ENCODE results near the gene C5orf47.

C5orf47 gene

GRCh38 chr5:174044466-174045254 is 55.7 kb downstream of the C5orf47 start:
- DNase-seq: no peak

GRCh38 chr5:174045470-174046025 is 56.6 kb downstream of the C5orf47 start, which contains the start of gene NSG2:
NSG2 (plus strand) TSS chr5:174045706; CDS start chr5:174046756, 1,050 bp downstream.
- DNase-seq: peak; percentile 87

GRCh38 chr5:174046558-174046957 is 57.6 kb downstream of the C5orf47 start:
- DNase-seq: no peak

- DNase-seq: no peak
Observed at GRCh38 chr5:174047472-174048099, 58.6 kb downstream of the C5orf47 start.

GRCh38 chr5:174052636-174053035 is 63.7 kb downstream of the C5orf47 start:
- DNase-seq: no peak

- DNase-seq: no peak
Observed at GRCh38 chr5:174053905-174054304, 64.9 kb downstream of the C5orf47 start.

Measured in hematopoietic multipotent progenitor cell treated with erythropoietin and hydrocortisone succinate and interleukin-3 and kit ligand, for 6 days (in vitro differentiated cells).